ENCODE data around the gene CBLB.
"Not testable (repeated sequence)": the region's sequence is repeated elsewhere in the genome, so short reads cannot be mapped to it uniquely, and the experiment has no call there.

The CBLB gene

GRCh38 chr3:105746231-105746996 is 122.4 kb downstream of the CBLB start:
- DNase-seq: no peak

- DNase-seq: no peak
Measured at GRCh38 chr3:105745046-105745445, 123.8 kb downstream of the CBLB start.

- DNase-seq: no peak
Measured at GRCh38 chr3:105744202-105744601, 124.6 kb downstream of the CBLB start.

- DNase-seq: no peak
Measured at GRCh38 chr3:105733356-105733755, 135.5 kb downstream of the CBLB start.

- no peak for DNase-seq
Measured at GRCh38 chr3:105731686-105732085, 137.1 kb downstream of the CBLB start.

- peak; percentile 41 to 44 for DNase-seq
Measured at GRCh38 chr3:105730801-105731354, 137.9 kb downstream of the CBLB start.

- no peak for DNase-seq
Measured at GRCh38 chr3:105729667-105730066, 139.1 kb downstream of the CBLB start.

GRCh38 chr3:105728771-105729312 is 140.0 kb downstream of the CBLB start:
- no peak for DNase-seq

- DNase-seq: not testable (repeated sequence)
Measured at GRCh38 chr3:105727036-105727435, 141.8 kb downstream of the CBLB start.

GRCh38 chr3:105722943-105723556 is 145.8 kb downstream of the CBLB start:
- DNase-seq: peak; percentile 70 to 81

- no peak for DNase-seq
Measured at GRCh38 chr3:105719791-105720190, 149.0 kb downstream of the CBLB start.

GRCh38 chr3:105715372-105715771 is 153.4 kb downstream of the CBLB start:
- no peak for DNase-seq

GRCh38 chr3:105714453-105714852 is 154.4 kb downstream of the CBLB start:
- no peak for DNase-seq

- DNase-seq: no peak
Measured at GRCh38 chr3:105708980-105709379, 159.8 kb downstream of the CBLB start.

- no peak for DNase-seq
Measured at GRCh38 chr3:105707009-105707408, 161.8 kb downstream of the CBLB start.

GRCh38 chr3:105704726-105705410 is 163.9 kb downstream of the CBLB start:
- no peak for DNase-seq

- DNase-seq: no peak
Measured at GRCh38 chr3:105700575-105700974, 168.2 kb downstream of the CBLB start.

GRCh38 chr3:105691633-105692032 is 177.2 kb downstream of the CBLB start:
- no peak for DNase-seq

GRCh38 chr3:105691053-105691452 is 177.8 kb downstream of the CBLB start:
- no peak for DNase-seq

- DNase-seq: no peak
Measured at GRCh38 chr3:105688821-105689220, 180.0 kb downstream of the CBLB start.

GRCh38 chr3:105686278-105686897 is 182.4 kb downstream of the CBLB start:
- DNase-seq: peak; percentile 39 to 54

GRCh38 chr3:105679951-105680350 is 188.9 kb downstream of the CBLB start:
- no peak for DNase-seq

- DNase-seq: no peak
Measured at GRCh38 chr3:105678017-105678416, 190.8 kb downstream of the CBLB start.

Measured in AML-193 (cell line).